K562 (cell line): ENCODE measurements around the gene DEGS2. TPM values are rescaled to one million over a fixed set of nuclear protein-coding genes. Genes with fewer than 3 reads are reported as not detected.

Source experiments
- ATAC-seq: fragments of 200-7000 bp; cut with Tn5 transposase; 3 replicates; pipeline ENCODE4 v1.9.1; 2020; ENCODE audit warnings: moderate library complexity
- BruUV-seq: library from RNA; stranded (reverse); fragments of 400-500 nt; replicated peaks from 2 replicates; lab custom pipeline; 2021; lab: Mats Ljungman, UMichigan
- CTCF ChIA-PET: fragments of 300-600 bp; formaldehyde crosslinking; extraction: SDS; loops from one replicate; lab custom pipeline; 2021; ENCODE audit warnings: low intra/inter-chr PET ratio; lab: Yijun Ruan, JAX
- POLR2A ChIA-PET: fragments of 300-600, 350-650 bp; sonication (Branson Sonifier 250); formaldehyde crosslinking; extraction: SDS; loops from one replicate; lab custom pipeline; 2021; ENCODE audit warnings: antibody characterized with exemption, inconsistent platforms; lab: Yijun Ruan, JAX
- DNase-seq, 4 experiments: peaks; one replicate each; pipeline versions ENCODE4 v3.0.0 to v3.0.0-alpha.2; 2011 to 2018; ENCODE audit warnings: low spot score in 3 of 4, mixed read lengths in 3 of 4; ENCODE audit errors: extremely low read depth in 1 of 4
- FAIRE-seq: peaks from 2 replicates; lab custom pipeline; 2011; peaks lifted over from hg19 to GRCh38; lab: Jason Lieb, UNC
- H2AFZ ChIP-seq: 2 replicates; pipeline ENCODE4 v1.6.0; 2011; ENCODE audit warnings: low read depth, low read length, control low read depth, inconsistent platforms
- H3K27ac ChIP-seq: fragments of 200-600 bp; 3 replicates; pipeline ENCODE4 v1.8.0; 2011; ENCODE audit warnings: low read depth, mild to moderate bottlenecking, control low read depth, inconsistent platforms, low read length, moderate library complexity, mixed read lengths; ENCODE audit errors: extremely low read depth
- H3K27me3 ChIP-seq, 2 experiments: fragments of 300-600 bp in 1 of 2; 2 replicates in 1 of 2; 3 replicates in 1 of 2; pipeline versions ENCODE4 v1.6.0 to v1.8.0; 2011; ENCODE audit warnings: inconsistent platforms in 2 of 2, low read length in 2 of 2, mild to moderate bottlenecking in 1 of 2, mixed read lengths in 1 of 2, moderate library complexity in 1 of 2; ENCODE audit not compliant: control insufficient read depth in 2 of 2, insufficient read depth in 2 of 2
- H3K36me3 ChIP-seq: fragments of 300-600 bp; 3 replicates; pipeline ENCODE4 v1.8.0; 2011; ENCODE audit warnings: mild to moderate bottlenecking, low read length, inconsistent platforms; ENCODE audit not compliant: control insufficient read depth, insufficient read depth
- H3K4me1 ChIP-seq, 2 experiments: fragments of 200-600 bp in 1 of 2; replicated peaks in 1 of 2; 2 replicates in 1 of 2; 3 replicates in 1 of 2; pipeline versions ENCODE4 v1.5.1 to v1.8.0; 2011; ENCODE audit warnings: inconsistent platforms in 2 of 2, low read length in 2 of 2, mild to moderate bottlenecking in 1 of 2, mixed read lengths in 1 of 2, moderate library complexity in 1 of 2; ENCODE audit not compliant: control insufficient read depth in 2 of 2, insufficient read depth in 2 of 2
- H3K4me2 ChIP-seq: 2 replicates; pipeline ENCODE4 v1.6.1; 2011; ENCODE audit warnings: low read length, control low read depth, inconsistent platforms, mixed read lengths; ENCODE audit not compliant: insufficient read depth
- H3K4me3 ChIP-seq: fragments of 200-600 bp; sonication (generic), shearing (Covaris generic); 2 replicates; pipeline ENCODE4 v1.5.1; 2016; ENCODE audit warnings: control low read depth, inconsistent platforms
- H3K79me2 ChIP-seq: fragments of 200-600 bp; 3 replicates; pipeline ENCODE4 v1.8.0; 2011; ENCODE audit warnings: low read length, inconsistent platforms; ENCODE audit not compliant: control insufficient read depth, insufficient read depth
- H3K9ac ChIP-seq, 2 experiments: 2 replicates each; pipeline versions ENCODE4 v1.6.0 to v1.6.1; 2011; ENCODE audit warnings: low read depth in 2 of 2, low read length in 2 of 2, control low read depth in 1 of 2, inconsistent platforms in 1 of 2, mild to moderate bottlenecking in 1 of 2, mixed read lengths in 1 of 2; ENCODE audit not compliant: insufficient read depth in 1 of 2
- H3K9me1 ChIP-seq: one replicate; pipeline ENCODE4 v1.6.0; 2011; ENCODE audit warnings: inconsistent platforms, mild to moderate bottlenecking, low read length, moderate library complexity; ENCODE audit not compliant: control insufficient read depth, insufficient read depth
- H3K9me3 ChIP-seq: replicated peaks from 2 replicates; pipeline ENCODE4 v1.5.1; 2011; ENCODE audit warnings: low read depth, low read length, inconsistent platforms; ENCODE audit not compliant: control insufficient read depth, insufficient read depth
- H4K20me1 ChIP-seq: replicated peaks from 2 replicates; pipeline ENCODE4 v1.6.1; 2011; ENCODE audit warnings: low read length, inconsistent platforms, mixed read lengths; ENCODE audit not compliant: control insufficient read depth, insufficient read depth
- FIP1L1 ChIP-seq: fragments of 200-400 bp; formaldehyde crosslinking; IDR thresholded peaks from 2 replicates; pipeline ENCODE4 v1.6.1; 2018; ENCODE audit warnings: mild to moderate bottlenecking, low read depth, low read length; ENCODE audit not compliant: poor library complexity, severe bottlenecking
- HSF4 ChIP-seq: fragments of 250-450 bp; sonication (Bioruptor Pico); IDR thresholded peaks from 2 replicates; pipeline ENCODE4 v2.1.2; 2022; ENCODE audit warnings: mild to moderate bottlenecking, moderate library complexity, borderline replicate concordance
- RBFOX2 ChIP-seq: fragments of 200-400 bp; formaldehyde crosslinking; IDR thresholded peaks from 2 replicates; pipeline ENCODE4 v1.6.1; 2017; ENCODE audit warnings: low read depth, mild to moderate bottlenecking, low read length, moderate library complexity
- SNRNP70 ChIP-seq: fragments of 200-400 bp; formaldehyde crosslinking; optimal IDR thresholded peaks from 2 replicates; pipeline ENCODE3; 2017; ENCODE audit warnings: low read depth, low read length
- ZNF408 ChIP-seq: fragments of 250-450 bp; sonication (Bioruptor Pico); IDR thresholded peaks from 2 replicates; pipeline ENCODE4 v1.4.0; 2020; ENCODE audit warnings: low read depth, mild to moderate bottlenecking, moderate library complexity
- WGBS: fragments of 100-300 bp; shearing (Covaris generic); methylation state at CpG from one replicate; pipeline ENCODE4 v1.1.6; 2016; ENCODE audit warnings: low coverage, mixed read lengths; ENCODE audit not compliant: insufficient coverage; ENCODE audit errors: missing lambda C conversion rate; 5-methylcytosine and 5-hydroxymethylcytosine counted together
- in situ Hi-C: fragments of 300-500 bp; cut with MboI; formaldehyde crosslinking; loops from 4 replicates; pipeline ENCODE4 v1.15.0; 2018; ENCODE audit warnings: inconsistent platforms, mixed read lengths
- intact Hi-C: fragments of 100-400 bp; cut with micrococcal nuclease; formaldehyde crosslinking; loops from 2 replicates; pipeline ENCODE4 v1.14.2; 2022
- polyA plus RNA-seq, 8 experiments: library from polyadenylated mRNA; depleted of rRNA in 4 of 8; stranded (reverse) in 5 of 8; unstranded in 3 of 8; fragments of >200 nt; fragmentation: Nextera tagmentation in 2 of 8; fragmentation: Illumina TruSeq in 1 of 8; extraction: Ambion mirVana in 2 of 8; extraction: Trizol in 1 of 8; gene quantifications; 2 replicates each; pipeline versions ENCODE4 v1.2.1 to v1.2.3, GENCODE V29; 2011 to 2014; ENCODE audit warnings: inconsistent platforms in 1 of 8, missing spikeins in 1 of 8
- total RNA-seq, 7 experiments: library from RNA; depleted of rRNA in 6 of 7; stranded (reverse); fragments of >200 nt in 6 of 7; fragmentation: Illumina TruSeq in 2 of 7; extraction: Trizol in 2 of 7; gene quantifications; 2 replicates each; pipeline versions ENCODE4 v1.2.1 to v1.2.3, GENCODE V29; 2011 to 2021; ENCODE audit warnings: low replicate concordance in 1 of 7
- TF ChIP-seq, protein P1 (sequence below): fragments of 250-450 bp; sonication (Bioruptor Pico); IDR thresholded peaks from 2 replicates; pipeline ENCODE4 v1.9.0; 2021; ENCODE audit warnings: mild to moderate bottlenecking
- TF ChIP-seq, protein P2 (sequence below): sonication (generic); formaldehyde crosslinking; IDR thresholded peaks from 2 replicates; pipeline ENCODE4 v1.8.1; 2023; ENCODE audit warnings: mild to moderate bottlenecking, missing genetic modification reagents

Gene DEGS2
- total and polyA plus RNA-seq, 9 of the 15 experiments (the other 6 are each of a cell fraction or from before 2014, with no cell fraction given), result 0.22 to 2.9 (median 0.70) TPM

DNA sequence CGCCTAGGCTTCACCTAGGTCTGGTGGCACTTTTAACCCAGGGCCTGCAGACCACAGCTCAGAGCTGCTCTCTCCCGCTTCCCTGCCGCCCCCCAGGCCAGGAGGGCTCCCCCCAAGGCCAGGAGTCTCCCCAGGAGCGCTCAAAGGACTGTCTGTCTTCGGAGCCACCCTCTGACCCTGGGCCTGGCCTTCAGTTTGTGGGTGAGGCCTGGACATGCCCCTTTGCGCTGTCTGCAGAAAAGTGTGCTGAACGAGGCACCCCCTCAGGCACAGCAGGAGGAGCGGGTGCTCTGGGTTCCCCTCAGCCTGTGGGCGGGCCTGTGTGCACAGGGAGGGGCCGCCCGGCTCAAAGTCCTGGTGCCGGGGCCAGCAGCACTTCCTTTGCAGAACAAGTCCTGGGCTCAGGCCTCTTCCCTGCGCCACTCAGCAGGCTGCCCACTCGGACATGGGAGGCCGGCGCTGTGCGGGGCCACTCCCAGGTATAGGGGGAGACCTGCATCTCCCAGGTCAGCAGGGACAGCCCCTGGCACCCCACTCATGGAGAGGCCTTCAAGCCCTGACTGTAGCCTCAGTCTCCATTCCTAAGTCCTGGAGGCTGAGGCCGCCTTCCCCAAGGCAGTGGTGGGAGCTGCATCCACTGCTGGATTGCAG lies 14.3 kb downstream of the DEGS2 start:
- POLR2A ChIA-PET, result no interaction called here
- H3K9ac ChIP-seq, result peak overlapping the region in 1 of 2 experiments; percentile 81; a peak in 2 of 4 replicates
- FAIRE-seq, result no peak
- TF ChIP-seq RBFOX2, result peak; percentile 7; the same call in 1 of the 2 replicates
- TF ChIP-seq FIP1L1, result peak; percentile 7
- TF ChIP-seq, protein P1, sequence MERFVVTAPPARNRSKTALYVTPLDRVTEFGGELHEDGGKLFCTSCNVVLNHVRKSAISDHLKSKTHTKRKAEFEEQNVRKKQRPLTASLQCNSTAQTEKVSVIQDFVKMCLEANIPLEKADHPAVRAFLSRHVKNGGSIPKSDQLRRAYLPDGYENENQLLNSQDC (CRISPR knock-in tag), result no peak
- CTCF ChIA-PET, result no interaction called here
- H2AFZ ChIP-seq, result no peak overlapping the region
- H3K79me2 ChIP-seq, result peaks cover 15% of the 10 kb centered on the region
- 87% methylated on average over 5 of the region's 18 CpGs for WGBS
- H3K4me3 ChIP-seq, result no peak overlapping the region
- no peaks in the 10 kb centered on the region for H3K9me1 ChIP-seq
- H3K9me3 ChIP-seq, result no peaks in the 10 kb centered on the region
- in situ Hi-C loops (no loop called here), intact Hi-C loops (loop anchor here (5.0 kb wide), 1 partner anchor 68 kb away; no protein-coding TSS in a partner anchor)
- no peak for DNase-seq
- H3K27me3 ChIP-seq, result no peaks in the 10 kb centered on the region
- no peak for ATAC-seq
- H3K4me2 ChIP-seq, result no peak overlapping the region
- H4K20me1 ChIP-seq, result no peaks in the 10 kb centered on the region
- H3K36me3 ChIP-seq, result peaks cover 11% of the 10 kb centered on the region; the same call in 1 of the 3 replicates
- no TSS peak for BruUV-seq
- H3K27ac ChIP-seq, result no peak overlapping the region; the same call in 2 of the 3 replicates
- peaks cover 33 to 90% of the 10 kb centered on the region in 2 experiments for H3K4me1 ChIP-seq

DNA sequence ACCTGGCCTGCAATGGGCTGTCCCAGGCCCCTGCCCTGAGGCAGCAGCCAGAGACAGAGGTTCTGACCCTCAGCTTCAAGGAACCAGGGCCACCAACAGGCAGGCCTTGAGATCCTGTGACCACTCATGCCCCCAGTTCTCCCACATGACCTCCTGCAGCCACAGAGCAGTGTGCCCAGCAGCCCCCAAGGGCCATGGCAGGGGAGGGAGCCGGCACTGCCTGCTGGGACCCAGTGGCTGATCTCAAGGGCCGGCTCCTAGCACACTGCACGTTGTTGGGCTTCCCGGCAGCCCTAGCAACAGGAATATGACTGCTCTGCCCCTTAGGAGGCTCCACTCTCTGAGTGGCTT lies 14.8 kb downstream of the DEGS2 start:
- CTCF ChIA-PET, result no interaction called here
- H3K4me3 ChIP-seq, result no peak overlapping the region
- POLR2A ChIA-PET, result interaction anchor here (0.7 to 1.0 kb wide), 2 partner anchors 8 to 12 kb away, joined by 3 to 4 read pairs; no protein-coding TSS in a partner anchor
- TF ChIP-seq, protein P2, sequence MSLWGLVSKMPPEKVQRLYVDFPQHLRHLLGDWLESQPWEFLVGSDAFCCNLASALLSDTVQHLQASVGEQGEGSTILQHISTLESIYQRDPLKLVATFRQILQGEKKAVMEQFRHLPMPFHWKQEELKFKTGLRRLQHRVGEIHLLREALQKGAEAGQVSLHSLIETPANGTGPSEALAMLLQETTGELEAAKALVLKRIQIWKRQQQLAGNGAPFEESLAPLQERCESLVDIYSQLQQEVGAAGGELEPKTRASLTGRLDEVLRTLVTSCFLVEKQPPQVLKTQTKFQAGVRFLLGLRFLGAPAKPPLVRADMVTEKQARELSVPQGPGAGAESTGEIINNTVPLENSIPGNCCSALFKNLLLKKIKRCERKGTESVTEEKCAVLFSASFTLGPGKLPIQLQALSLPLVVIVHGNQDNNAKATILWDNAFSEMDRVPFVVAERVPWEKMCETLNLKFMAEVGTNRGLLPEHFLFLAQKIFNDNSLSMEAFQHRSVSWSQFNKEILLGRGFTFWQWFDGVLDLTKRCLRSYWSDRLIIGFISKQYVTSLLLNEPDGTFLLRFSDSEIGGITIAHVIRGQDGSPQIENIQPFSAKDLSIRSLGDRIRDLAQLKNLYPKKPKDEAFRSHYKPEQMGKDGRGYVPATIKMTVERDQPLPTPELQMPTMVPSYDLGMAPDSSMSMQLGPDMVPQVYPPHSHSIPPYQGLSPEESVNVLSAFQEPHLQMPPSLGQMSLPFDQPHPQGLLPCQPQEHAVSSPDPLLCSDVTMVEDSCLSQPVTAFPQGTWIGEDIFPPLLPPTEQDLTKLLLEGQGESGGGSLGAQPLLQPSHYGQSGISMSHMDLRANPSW (CRISPR knock-in tag), result no peak
- no peak for TF ChIP-seq ZNF408
- no peak for TF ChIP-seq HSF4 (CRISPR knock-in tag)
- TF ChIP-seq SNRNP70, result no peak

More for the DNA sequence above, 14.8 kb downstream of the DEGS2 start:
- DNase-seq (no peak), ATAC-seq (no peak), FAIRE-seq (no peak)
- H3K4me1 ChIP-seq, result peaks cover 36 to 89% of the 10 kb centered on the region in 2 experiments
- H4K20me1 ChIP-seq, result no peaks in the 10 kb centered on the region
- H3K27ac ChIP-seq, result no peak overlapping the region; the same call in 2 of the 3 replicates
- peaks cover 12% of the 10 kb centered on the region; the same call in 1 of the 3 replicates for H3K36me3 ChIP-seq
- no peak overlapping the region for H2AFZ ChIP-seq
- BruUV-seq, result no TSS peak
- 83% methylated on average over 3 of the region's 4 CpGs for WGBS
- H3K9ac ChIP-seq, result peak overlapping the region in 1 of 2 experiments; percentile 81; a peak in 2 of 4 replicates
- in situ Hi-C loops, result no loop called here
- no peaks in the 10 kb centered on the region for H3K27me3 ChIP-seq
- H3K79me2 ChIP-seq, result peaks cover 15% of the 10 kb centered on the region
- H3K9me1 ChIP-seq, result no peaks in the 10 kb centered on the region
- H3K9me3 ChIP-seq, result no peaks in the 10 kb centered on the region
- no peak overlapping the region for H3K4me2 ChIP-seq
- intact Hi-C loops, result loop anchor here (5.0 kb wide), 1 partner anchor 67 kb away; no protein-coding TSS in a partner anchor
